Measurements from ENCODE around the gene CALN1. TPM values are rescaled to one million over a fixed set of nuclear protein-coding genes. Genes with fewer than 3 reads are reported as not detected.
A peak's percentile ranks its signal among the peaks of the same experiment; 100 is the strongest.

Gene CALN1
- total and polyA plus RNA-seq, 2 of the 8 experiments (the other 6 are each of a cell fraction or from before 2014, with no cell fraction given) = 6.4 to 15.2 TPM

GRCh38 chr7:71846160-71846559 lies 566.0 kb downstream of the CALN1 start (continued):
- TF ChIP-seq CTCF (IDR thresholded peaks at IDR 0.05; ENCODE audit: control extremely low read depth in 1 of 3, insufficient read depth in 1 of 3, low read depth in 1 of 3, low read length in 3 of 3) = peak in 2 of 3 experiments; percentile 5 to 9; a peak in 1 of 4 replicates
- no peak for TF ChIP-seq MAFK (IDR thresholded peaks at IDR 0.05; ENCODE audit: low read depth, low read length)
- TF ChIP-seq NRF1 (IDR thresholded peaks at IDR 0.05; ENCODE audit: low read depth, low read length) = no peak
- 0 out of 2 replicates have a peak, but pooled peaks have one; percentile 9 for TF ChIP-seq CREB1 (IDR thresholded peaks at IDR 0.05)
- no peak for TF ChIP-seq BACH1 (IDR thresholded peaks at IDR 0.05; ENCODE audit: low read length)
- TF ChIP-seq YY1 (IDR thresholded peaks at IDR 0.05; ENCODE audit: low read depth, low read length) = no peak
- TF ChIP-seq RXRA (IDR thresholded peaks at IDR 0.05; ENCODE audit: insufficient read depth, low read depth, low read length) = no peak

Data from H1 (cell line).